RKO (cell line): ENCODE measurements around the gene TUT1.
"Not testable (repeated sequence)": the region's sequence is repeated elsewhere in the genome, so short reads cannot be mapped to it uniquely, and the experiment has no call there.

Experiments used
- DNase-seq: peaks from one replicate; pipeline ENCODE4 v3.0.0-alpha.2; 2016; ENCODE audit warnings: low spot score

The TUT1 gene, protein sequence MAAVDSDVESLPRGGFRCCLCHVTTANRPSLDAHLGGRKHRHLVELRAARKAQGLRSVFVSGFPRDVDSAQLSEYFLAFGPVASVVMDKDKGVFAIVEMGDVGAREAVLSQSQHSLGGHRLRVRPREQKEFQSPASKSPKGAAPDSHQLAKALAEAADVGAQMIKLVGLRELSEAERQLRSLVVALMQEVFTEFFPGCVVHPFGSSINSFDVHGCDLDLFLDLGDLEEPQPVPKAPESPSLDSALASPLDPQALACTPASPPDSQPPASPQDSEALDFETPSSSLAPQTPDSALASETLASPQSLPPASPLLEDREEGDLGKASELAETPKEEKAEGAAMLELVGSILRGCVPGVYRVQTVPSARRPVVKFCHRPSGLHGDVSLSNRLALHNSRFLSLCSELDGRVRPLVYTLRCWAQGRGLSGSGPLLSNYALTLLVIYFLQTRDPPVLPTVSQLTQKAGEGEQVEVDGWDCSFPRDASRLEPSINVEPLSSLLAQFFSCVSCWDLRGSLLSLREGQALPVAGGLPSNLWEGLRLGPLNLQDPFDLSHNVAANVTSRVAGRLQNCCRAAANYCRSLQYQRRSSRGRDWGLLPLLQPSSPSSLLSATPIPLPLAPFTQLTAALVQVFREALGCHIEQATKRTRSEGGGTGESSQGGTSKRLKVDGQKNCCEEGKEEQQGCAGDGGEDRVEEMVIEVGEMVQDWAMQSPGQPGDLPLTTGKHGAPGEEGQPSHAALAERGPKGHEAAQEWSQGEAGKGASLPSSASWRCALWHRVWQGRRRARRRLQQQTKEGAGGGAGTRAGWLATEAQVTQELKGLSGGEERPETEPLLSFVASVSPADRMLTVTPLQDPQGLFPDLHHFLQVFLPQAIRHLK

DNA sequence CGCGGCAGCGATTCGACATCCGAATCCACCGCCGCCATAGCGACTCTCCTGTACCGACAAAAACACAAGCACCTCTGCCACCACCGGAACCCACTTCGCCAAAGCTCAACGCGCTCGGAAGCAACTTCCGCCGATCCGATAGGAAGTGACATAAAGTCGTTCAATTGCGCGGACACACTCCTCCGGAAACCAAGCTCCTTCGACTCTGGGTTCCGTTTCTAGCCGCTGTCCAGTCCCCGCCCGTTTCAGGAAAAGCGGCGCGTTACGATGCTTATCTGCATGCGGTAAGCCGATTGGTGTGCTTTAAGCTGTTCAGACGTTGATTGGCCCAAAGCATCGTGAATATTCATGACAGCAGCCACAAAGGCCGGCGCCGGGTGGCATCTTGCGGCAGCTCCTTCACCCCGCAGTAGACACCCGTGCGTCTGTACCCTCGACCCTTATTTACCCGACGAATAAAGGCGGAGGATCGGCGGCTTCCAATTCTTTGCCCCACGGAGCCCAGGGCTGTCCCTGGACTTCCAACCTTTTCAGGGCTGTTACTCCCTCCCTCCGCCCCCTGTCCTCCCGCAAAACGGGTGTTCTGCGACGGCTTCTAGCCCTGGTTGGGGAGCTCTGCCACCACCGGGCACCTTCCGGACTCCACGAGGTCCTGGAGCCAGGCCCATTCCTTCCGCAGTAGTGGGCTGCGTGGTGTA, at the start of gene TUT1:
TUT1 (minus strand) TSS at position 76 of the 698 bp plus-strand sequence; CDS start at position 38, 38 bp downstream.
- DNase-seq, result peak; percentile 100

DNA sequence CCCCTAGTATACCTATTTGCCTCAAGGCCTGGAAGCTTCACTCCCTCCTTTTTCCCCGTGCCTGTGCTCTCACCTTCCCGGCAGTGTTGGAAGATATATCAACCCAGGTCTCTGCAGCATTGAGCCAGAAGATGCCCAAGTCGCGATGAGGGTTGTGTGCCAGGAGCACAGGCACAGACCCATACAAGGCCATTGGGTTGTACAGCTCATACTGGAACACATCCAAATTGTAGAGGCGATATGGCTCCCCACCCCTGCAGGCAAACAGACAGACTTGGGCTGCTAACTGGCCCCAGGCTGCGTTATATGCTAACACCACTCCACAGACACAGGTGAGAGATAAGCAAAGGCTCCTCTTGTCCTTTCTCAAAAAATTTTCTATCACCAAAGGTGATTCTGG, 41.2 kb upstream of the TUT1 start:
- DNase-seq, result no peak

DNA sequence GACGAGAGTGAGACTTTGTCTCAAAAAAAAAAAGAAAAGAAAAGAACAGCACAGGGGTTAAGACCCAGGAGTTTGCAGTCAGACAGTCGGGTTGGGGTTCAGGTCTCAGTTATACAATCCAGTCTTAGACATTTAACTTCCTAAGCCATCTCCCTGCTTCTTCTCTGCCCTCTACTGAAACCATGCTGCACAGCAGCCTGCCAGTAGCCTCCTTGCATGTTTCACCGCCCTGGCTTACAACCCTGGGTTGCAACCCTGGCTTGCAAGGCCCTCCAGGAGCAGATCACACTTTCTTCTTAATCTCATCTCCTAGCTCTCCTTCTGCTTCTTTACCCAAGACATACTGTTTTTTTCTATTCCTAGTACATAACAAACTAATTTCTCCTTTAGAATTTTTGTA, 36.4 kb upstream of the TUT1 start:
- DNase-seq, result no peak

DNA sequence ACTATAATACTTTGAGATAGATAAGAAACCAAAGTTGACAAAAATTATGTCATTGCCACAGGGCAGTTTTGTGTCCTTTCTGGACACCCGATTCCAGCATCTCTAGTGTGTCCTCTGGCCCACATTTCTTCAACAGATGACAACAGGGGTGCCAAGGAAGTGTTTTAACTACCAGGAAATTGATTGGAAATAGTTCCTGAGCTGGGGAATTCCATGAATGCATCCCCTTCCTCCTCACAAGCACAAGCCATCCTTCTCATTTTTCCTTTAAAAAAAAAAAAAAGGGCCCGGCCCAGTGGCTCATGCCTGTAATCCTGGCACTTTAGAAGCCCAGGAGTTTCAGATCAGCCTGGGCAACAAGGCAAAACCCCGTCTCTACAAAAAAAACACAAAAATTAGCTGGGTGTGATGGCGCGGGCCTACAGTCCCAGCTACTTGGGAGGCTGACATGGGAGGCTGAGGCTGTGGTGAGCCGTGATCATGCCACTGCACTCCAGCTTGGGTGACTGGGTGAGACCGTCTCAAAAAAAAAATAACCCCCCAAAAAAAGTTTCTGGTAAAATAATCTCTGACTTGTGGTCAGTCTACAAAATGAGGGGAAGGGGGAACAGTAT, 31.3 kb upstream of the TUT1 start:
- DNase-seq, result no peak

DNA sequence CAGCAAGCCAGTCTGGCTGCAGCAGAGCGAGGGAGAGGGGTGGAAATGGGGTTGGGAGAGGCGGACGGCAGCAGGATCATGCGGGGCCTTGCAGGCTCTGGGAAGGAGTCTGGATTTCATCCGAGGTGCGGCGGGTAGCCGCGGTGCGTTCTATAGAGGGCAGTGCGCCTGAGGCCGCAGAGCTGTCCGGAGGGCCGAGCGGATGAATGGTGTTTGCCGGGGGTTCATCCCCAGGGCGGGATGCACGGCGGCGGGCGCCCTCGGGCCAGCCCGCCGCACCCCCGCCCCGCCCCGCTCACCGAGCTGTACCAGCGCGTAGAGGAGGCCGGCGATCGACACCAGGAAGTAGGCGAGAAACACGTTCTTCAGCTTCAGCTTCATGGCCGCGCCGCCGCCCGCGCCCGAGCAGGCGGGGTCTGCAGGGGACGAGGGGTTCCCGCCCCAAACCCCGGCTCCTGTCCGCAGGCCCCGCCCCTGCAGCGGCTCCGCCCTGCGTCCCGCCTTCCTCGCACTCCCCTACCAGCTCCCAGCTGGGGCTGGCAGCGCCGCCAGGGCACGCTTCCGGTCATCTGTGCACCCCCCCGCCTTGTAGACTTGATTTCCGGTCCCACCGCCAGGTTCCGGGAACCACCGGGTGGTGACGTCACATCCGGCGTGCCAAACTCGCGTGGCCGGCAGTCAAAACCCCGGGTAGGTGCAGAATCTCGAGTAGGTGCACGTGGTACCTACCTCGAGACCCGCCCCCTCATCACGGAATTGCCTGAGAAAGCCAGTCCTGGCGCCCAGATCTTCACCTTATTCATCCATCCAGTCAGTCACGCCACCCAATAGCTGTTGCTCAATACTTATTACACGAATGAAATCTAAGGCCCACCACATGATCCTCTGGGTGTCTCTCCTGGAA, 30.5 kb upstream of the TUT1 start, which contains the start of gene B3GAT3:
B3GAT3 (minus strand) TSS at position 420 of the 904 bp plus-strand sequence; CDS start at position 381, 39 bp downstream.
- peak; percentile 97 for DNase-seq

DNA sequence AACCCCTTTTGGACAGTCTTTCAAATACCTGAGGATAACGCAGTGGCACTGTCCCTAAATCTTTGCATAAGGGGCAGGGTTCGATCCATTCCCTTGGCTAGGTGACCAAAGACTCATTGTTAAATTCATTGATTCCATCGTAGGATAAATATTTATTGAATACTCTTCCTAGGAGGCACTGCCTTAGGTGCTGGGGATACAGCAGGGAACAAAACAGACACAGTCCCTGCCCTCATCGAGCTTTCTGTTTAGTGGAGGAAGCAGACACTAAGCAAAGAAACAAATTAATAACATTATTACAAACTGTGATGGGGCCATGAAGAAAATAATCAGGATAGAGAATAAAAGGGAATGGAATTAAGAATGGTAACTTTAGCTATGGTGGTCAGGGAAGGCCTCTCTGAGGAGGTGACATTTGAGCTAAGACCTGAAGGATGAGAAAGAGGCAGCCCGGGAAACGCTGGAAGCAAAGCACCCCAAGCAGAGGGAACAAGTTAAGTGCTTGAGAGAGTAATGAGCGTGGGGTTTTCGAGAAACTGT, 29.8 kb upstream of the TUT1 start:
- no peak for DNase-seq

DNA sequence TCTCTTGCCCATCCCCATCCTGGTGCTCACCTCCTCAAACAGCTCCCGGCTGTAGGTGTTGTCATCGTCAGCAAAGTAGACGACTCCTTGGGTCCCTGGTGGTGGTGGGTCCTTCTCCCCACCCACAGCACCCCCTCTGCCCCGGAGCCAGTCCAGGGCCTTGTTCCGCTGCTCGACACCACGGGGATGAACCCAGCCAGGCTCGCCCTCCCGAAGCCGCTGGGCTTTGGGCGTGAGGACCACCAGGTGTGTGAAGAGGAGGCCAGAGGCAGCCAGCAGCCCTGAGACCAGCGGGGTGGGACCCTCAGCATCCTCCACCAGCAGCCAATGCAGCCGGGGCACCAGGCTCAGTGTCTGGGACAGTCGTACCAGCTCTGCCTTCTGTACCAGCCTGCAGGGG, 25.6 kb upstream of the TUT1 start:
- not testable (repeated sequence) for DNase-seq

DNA sequence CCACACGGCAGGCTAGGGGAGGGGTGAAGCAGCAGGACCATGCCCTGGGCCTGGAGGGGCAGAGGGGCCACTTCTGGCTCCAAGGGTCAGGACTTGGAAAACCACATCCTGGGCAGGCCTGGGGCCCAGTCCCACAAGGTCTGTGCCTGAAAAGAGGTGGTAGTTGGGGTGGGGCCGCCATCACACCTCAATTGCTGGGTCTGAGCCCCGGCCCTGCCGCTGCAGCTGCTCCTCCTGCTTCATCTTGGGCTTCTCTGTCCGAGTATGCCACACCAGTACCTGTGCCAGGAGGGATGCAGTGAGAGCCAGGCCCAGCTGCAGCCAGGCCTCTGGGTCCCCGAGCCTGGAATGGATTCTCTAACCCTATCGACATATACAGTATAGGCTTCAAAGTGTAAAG, 24.2 kb upstream of the TUT1 start:
- DNase-seq, result no peak

DNA sequence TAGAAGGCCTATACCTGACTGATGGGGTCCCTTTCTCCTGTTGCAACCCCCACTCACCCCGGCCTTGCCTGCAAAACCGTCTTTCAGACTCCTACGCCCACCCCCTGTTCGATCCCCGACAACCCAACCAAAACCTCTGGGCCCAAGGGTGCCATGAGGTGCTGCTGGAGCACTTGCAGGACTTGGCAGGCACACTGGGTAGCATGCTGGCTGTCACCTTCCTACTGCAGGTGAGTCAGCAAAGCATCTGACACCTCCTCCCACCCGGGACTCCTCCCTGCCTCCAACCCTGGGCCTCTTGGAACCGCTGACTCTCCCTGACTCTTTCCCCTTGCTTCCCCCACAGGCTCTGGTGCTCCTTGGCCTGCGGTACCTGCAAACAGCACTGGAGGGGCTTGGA, 23.0 kb upstream of the TUT1 start:
- DNase-seq, result peak; percentile 38

DNA sequence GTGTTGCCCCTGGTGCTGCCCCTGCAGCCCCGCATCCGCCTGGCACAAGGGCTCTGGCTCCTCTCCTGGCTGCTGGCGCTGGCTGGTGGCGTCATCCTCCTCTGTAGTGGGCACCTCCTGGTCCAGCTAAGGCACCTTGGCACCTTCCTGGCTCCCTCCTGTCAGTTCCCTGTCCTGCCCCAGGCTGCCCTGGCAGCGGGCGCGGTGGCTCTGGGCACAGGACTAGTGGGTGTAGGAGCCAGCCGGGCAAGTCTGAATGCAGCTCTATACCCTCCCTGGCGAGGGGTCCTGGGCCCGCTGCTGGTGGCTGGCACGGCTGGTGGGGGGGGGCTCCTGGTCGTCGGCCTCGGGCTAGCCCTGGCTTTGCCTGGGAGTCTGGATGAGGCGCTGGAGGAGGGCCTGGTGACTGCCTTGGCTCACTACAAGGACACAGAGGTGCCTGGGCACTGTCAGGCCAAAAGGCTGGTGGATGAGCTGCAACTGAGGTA, 22.0 kb upstream of the TUT1 start:
- DNase-seq, result no peak

DNA sequence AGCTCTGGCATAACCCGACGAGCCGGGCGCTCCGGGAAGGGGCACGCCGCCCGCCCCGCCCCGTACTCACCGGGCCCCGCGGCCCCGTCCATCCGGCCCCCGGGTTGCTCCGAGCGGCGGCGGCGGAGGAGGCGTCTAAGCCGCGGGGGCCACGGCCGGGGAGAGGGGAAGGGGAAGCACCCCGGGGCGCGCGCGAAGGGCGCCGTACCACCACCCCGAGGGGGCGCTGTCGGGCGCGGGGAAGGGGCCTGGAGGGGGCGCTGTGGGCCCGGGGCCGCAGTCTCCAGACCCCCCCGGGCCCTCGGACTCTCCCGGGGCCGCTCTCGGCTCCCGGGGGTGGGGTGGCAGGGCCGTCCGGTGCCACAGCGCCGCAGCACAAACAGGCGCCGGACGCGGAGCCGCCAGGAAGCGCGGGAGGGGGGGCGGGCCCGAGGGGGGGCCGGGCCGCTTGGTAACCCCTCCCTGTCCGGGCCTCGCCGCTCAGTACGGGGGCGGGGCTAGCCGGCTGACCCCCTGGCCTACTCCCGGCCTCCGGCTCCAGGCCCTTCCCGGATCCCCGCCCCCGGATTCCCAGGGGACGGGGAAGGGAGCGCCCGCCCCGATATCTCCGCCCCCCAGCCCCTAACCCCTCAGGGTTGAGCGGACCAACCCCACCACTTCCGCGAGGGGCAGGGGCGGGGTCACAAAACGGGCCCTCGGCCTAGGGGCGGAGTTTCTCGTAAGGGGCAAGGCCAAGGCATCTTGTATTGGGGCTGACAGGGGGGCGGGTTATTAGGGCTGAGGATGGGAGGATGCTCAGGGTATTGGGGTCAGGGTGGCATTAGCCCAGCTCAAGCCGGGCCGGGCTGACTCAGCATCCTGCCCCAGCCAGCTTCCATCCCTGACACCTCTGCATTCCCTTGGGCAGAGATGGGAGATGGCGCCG, 21.3 kb upstream of the TUT1 start, which contains the start of the genes EML3 and ROM1:
EML3 (minus strand) TSS at position 410 of the 925 bp plus-strand sequence; CDS start at position 92, 318 bp downstream.
ROM1 (plus strand) TSS at position 892 of the 925 bp plus-strand sequence; CDS start at position 917, 25 bp downstream.
- DNase-seq, result peak; percentile 81

DNA sequence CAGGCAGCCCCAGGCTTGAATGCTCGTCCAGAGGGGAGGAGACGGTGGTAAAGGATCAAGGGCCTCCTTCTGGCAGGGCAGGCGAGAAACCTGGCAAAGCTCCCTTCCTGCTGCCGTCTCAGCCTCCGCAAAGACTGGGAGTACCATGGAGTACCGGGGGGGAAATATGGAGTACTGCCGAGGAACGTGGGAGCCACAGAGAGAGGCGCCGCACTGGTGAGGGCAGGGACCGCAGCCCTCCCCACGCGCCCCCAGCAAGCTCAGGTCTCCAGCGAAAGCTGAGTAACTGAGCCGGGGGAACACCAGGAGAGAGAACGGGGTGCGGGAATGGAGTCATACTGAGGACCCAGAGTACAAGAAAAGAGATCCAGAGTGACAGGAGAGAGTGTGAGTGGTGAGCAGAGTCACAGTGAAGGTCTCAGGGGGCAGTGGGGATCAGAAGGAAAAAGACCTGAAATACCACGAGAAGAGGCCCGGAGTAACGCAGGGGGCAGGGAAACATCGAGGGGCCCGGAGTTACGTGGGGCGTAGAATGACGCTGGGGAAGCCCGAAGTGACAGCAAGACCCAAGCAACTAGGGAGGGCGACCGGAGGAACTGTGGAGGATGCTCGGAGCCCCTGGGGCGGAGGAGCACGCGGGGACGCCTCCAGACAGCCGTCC, 20.5 kb upstream of the TUT1 start:
- peak; percentile 72 for DNase-seq

DNA sequence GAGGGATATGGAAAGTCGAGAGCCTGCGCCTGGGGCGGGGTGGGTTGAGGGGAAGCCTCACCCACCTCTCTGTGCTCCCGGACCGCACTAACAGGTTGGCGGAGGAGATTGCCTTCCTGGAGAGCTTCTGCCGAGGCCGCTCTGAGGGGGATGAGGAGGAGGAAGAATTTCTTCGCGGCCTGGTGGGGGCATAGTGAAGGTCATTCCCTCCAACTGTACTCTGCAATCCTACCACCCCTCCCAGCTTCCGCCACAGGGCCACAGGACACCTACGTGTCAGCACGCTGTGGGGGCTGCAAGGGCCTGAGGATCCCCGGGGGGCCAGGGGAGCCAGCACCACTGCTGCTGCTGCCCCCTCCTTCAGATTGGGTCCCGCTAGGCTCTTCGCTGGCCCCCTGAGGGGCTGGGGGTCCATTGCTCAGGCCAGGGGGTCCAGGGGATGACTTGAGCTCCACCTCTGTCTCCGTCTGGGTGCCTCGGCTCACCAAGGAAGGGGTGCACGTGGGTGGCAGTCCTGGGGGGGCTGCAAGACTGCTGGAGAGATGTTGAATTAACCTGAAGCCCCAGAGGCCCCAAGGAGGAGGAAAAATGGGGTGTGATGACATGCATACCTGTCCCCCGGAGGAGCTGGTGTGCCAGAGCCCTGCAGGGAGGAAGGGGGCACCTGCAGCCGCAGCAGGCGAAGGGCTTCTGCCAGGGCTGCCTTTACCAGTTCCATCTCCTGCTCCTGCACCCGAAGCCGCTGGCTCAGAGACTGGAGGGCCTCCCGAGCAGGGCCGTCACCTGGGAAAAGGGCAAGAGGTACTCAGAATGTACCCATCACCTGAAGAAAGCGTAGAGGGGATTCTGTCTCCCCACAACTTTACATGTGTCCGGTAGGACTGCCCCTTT, 19.7 kb upstream of the TUT1 start:
- DNase-seq, result no peak

DNA sequence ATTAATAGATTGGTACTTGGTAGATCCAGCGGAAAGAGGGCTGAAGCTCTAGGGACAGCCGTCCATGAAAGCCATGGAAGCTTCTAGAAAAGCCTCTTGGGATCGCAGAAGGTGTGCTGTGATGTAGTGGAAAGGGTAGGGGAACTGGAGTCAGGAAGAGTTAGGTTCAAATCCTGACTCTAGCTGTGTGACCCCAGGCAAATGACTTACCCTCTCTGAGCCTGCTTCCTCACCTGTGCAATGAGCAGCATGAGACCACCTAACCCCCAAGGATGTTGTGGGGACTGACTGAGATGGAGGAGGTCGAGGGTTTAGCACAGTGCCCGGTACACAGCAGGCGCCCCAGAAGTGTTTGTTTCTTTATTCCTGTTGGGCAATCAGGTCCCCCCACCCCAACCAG, 19.1 kb upstream of the TUT1 start:
- DNase-seq, result no peak

DNA sequence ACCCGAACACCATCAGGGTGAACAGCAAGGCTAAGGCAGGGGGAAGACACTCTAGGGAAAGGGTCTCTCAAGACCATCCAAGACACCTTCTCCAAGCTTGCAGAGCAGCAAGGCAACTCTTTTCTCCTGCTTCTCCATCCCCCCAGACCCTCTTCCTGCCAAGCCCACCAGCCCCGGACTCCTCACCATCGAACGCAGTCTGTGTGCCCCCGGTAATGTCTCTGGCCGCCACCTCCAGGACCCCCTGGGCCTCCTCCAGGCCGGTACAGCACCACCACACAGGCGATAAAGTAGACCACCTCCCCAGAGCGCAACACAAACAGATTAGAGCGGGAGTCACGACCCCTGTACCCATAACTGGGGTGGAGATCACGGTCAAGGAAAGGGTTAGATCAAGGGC, 17.5 kb upstream of the TUT1 start:
- DNase-seq, result no peak

DNA sequence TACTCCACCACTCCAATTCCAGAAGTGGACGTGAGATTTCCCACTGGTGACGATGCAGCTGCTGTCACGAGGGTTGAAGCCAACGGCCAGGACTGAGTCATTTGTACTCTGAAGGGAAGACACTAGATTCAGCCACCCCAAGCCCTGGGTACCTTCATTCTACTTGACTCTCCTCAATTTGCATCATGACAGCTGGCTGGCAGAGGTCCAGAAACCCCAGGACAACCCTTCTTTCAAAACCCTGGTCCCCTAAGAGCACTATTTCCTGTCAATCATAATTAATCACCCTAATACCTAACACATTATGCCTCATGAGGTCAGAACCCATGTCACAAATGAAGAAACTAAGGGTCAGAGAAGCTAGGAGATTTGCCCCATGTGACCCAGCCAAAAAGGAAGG, 16.4 kb upstream of the TUT1 start:
- no peak for DNase-seq

DNA sequence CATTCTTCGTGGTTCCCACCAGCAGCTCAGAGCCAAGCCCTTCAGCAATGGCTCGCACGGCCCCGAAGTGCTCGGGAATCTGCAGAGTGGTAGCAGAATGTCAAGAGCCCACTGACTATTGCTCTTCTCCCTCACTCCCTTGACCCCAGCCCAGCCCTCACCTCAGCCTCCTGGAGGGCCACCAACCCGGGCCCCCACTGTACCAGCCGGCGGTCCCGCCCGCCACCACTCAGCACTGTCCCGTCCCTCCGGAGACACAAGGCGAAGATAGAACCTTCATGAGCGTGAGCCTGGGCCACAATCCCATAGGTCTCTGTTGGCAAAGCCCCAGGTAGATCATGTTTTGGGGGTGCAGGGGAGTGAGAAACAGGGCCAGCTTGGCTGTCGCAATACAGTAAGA, 14.6 kb upstream of the TUT1 start:
- DNase-seq, result no peak
